ENCODE data around the gene CORIN.
A peak's percentile ranks its signal among the peaks of the same experiment; 100 is the strongest.
"Not testable (repeated sequence)": the region's sequence is repeated elsewhere in the genome, so short reads cannot be mapped to it uniquely, and the experiment has no call there.

CORIN gene

GRCh38 chr4:47763279-47763678 is 74.6 kb downstream of the CORIN start:
- DNase-seq = no peak

GRCh38 chr4:47762376-47763266 is 75.2 kb downstream of the CORIN start:
- no peak for DNase-seq

- DNase-seq = not testable (repeated sequence)
These were observed 84.6 kb downstream of the CORIN start for GRCh38 chr4:47753316-47753715.

GRCh38 chr4:47752214-47752613 is 85.7 kb downstream of the CORIN start:
- DNase-seq = no peak

GRCh38 chr4:47750788-47751187 is 87.1 kb downstream of the CORIN start:
- DNase-seq = no peak

- no peak for DNase-seq
These were observed 88.0 kb downstream of the CORIN start for GRCh38 chr4:47749858-47750257.

GRCh38 chr4:47749060-47749459 is 88.8 kb downstream of the CORIN start:
- DNase-seq = no peak

GRCh38 chr4:47747846-47748494 is 89.9 kb downstream of the CORIN start:
- DNase-seq = no peak

GRCh38 chr4:47747211-47747610 is 90.7 kb downstream of the CORIN start:
- DNase-seq = no peak

- DNase-seq = no peak
These were observed 91.7 kb downstream of the CORIN start for GRCh38 chr4:47746122-47746521.

- no peak for DNase-seq
These were observed 93.0 kb downstream of the CORIN start for GRCh38 chr4:47744843-47745382.

- DNase-seq = peak; percentile 53
These were observed 93.6 kb downstream of the CORIN start for GRCh38 chr4:47744253-47744652.

GRCh38 chr4:47741200-47741599 is 96.7 kb downstream of the CORIN start:
- no peak for DNase-seq

- DNase-seq = no peak
These were observed 100.5 kb downstream of the CORIN start for GRCh38 chr4:47737326-47737725.

GRCh38 chr4:47736555-47736954 is 101.3 kb downstream of the CORIN start:
- DNase-seq = no peak

GRCh38 chr4:47736146-47736545 is 101.7 kb downstream of the CORIN start:
- DNase-seq = no peak

GRCh38 chr4:47733302-47734175 is 104.3 kb downstream of the CORIN start:
- peak; percentile 50 for DNase-seq

- no peak for DNase-seq
These were observed 106.7 kb downstream of the CORIN start for GRCh38 chr4:47731182-47731581.

GRCh38 chr4:47729131-47729680 is 108.7 kb downstream of the CORIN start:
- no peak for DNase-seq

- DNase-seq = no peak
These were observed 115.8 kb downstream of the CORIN start for GRCh38 chr4:47721892-47722575.

GRCh38 chr4:47721485-47721884 is 116.4 kb downstream of the CORIN start:
- no peak for DNase-seq

GRCh38 chr4:47720787-47721186 is 117.1 kb downstream of the CORIN start:
- DNase-seq = no peak
